GM21576 (cell line): ENCODE data around the gene IQCF2.
"Not testable (repeated sequence)": the region's sequence is repeated elsewhere in the genome, so short reads cannot be mapped to it uniquely, and the experiment has no call there.

Experiments used
- ATAC-seq: cut with Tn5 transposase; IDR thresholded peaks from one replicate; pipeline ENCODE4 v1.9.1; 2021; ENCODE audit warnings: mild to moderate bottlenecking, moderate library complexity; ENCODE audit not compliant: unreplicated experiment

The IQCF2 gene

GRCh38 chr3:51876186-51876585, 14.8 kb downstream of the IQCF2 start:
- no peak for ATAC-seq

- ATAC-seq: no peak
Observed at GRCh38 chr3:51879937-51880336, 18.5 kb downstream of the IQCF2 start.

GRCh38 chr3:51886447-51886846, 25.0 kb downstream of the IQCF2 start:
- ATAC-seq: no peak

GRCh38 chr3:51887620-51888019, 26.2 kb downstream of the IQCF2 start:
- no peak for ATAC-seq

- no peak for ATAC-seq
Observed at GRCh38 chr3:51888463-51889105, 27.2 kb downstream of the IQCF2 start.

- ATAC-seq: no peak
Observed at GRCh38 chr3:51891242-51892039, 30.0 kb downstream of the IQCF2 start.

- no peak for ATAC-seq
Observed at GRCh38 chr3:51894391-51894790, 33.0 kb downstream of the IQCF2 start.

GRCh38 chr3:51894939-51895338, 33.5 kb downstream of the IQCF2 start:
- no peak for ATAC-seq

GRCh38 chr3:51896607-51897305, 35.3 kb downstream of the IQCF2 start:
- ATAC-seq: no peak

GRCh38 chr3:51897391-51897790, 36.0 kb downstream of the IQCF2 start:
- ATAC-seq: no peak

- ATAC-seq: not testable (repeated sequence)
Observed at GRCh38 chr3:51900043-51900442, 38.6 kb downstream of the IQCF2 start.

- ATAC-seq: not testable (repeated sequence)
Observed at GRCh38 chr3:51902361-51902760, 40.9 kb downstream of the IQCF2 start.

- ATAC-seq: no peak
Observed at GRCh38 chr3:51904034-51904823, 42.8 kb downstream of the IQCF2 start.

- ATAC-seq: no peak
Observed at GRCh38 chr3:51908026-51908425, 46.6 kb downstream of the IQCF2 start.
